ENCODE results near the gene MAG.

Gene MAG

DNA sequence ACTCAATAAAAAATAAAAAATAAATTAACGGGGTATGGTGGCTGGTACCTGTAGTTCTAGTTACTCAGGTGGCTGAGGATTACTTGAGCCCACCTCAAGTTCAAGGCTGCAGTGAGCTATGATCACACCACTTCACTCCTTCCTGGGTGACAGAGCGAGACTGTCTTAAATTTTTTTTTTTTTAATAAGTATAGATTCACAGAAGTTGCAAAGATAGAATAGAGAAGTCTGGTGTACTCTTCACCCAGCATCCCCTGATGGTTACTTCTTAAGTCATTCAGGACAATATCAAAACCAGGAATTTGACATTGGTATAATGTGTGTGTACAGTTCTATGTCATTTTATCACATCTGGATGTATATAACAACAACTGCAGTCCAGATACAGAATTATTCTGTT, 29.3 kb downstream of the MAG start:
- no peak for DNase-seq

DNA sequence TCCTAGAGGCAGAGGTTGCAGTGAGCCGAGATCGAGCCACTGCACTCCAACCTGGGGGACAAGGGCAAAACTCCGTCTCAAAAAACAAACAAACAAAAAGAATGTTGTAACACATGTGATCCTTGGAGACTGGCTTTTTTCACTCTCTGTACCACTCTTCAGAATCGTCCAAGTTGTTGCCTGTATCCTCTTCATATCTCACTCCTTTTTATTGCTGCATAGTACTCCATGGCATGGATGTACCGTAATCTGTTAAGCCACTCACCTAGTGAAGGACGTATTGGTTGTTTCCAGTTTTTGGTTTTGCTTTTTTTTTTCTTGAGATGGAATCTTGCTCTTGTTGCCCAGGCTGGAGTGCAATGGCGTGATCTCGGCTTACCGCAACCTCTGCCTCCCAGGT, 30.1 kb downstream of the MAG start:
- DNase-seq = no peak

DNA sequence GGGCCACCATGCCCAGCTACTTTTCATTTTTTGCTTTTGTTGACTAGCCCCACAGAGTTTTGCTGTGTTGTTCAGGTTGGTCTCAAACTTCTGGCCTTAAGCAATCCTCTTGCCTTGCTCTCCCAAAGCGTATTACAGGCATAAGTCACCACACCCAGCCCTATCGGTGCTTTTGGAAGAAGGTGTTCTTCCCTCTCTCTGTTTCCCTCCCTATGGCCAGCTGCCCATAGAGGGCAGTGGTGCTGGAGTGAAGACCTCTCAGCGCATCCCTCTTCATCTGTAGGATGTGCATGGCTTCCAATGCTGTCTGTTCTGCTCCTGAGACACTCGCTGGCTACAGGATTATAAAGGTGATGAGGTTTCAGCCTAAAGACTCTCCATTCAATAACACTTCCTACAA, 35.7 kb downstream of the MAG start:
- DNase-seq = no peak

DNA sequence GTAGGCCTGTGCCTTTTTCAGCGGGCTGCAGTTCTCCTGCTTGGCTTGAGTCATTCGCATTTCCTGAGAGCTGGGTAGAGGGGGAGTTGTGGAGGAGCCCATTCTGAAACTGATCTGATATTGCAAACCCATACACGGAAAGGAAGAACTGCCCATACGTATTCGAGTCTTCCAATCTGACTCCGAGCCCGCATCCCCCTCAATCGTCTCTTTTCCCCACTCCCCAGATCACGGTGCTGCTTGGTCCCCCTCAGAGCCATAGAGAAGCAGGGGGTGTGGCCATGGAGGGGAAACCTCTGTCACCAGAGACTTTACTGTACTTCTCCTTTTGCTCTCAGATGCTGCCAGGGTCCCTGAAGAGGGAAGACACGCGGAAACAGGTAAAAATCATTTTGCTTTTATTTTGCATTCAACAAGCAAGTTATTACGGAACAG, 36.9 kb downstream of the MAG start, which contains the start of gene CD22:
Gene CD22, plus strand, starts transcription at position 337 of the 435 bp plus-strand sequence. CDS start 2,854 bp downstream, outside the sequence.
- no peak for DNase-seq

DNA sequence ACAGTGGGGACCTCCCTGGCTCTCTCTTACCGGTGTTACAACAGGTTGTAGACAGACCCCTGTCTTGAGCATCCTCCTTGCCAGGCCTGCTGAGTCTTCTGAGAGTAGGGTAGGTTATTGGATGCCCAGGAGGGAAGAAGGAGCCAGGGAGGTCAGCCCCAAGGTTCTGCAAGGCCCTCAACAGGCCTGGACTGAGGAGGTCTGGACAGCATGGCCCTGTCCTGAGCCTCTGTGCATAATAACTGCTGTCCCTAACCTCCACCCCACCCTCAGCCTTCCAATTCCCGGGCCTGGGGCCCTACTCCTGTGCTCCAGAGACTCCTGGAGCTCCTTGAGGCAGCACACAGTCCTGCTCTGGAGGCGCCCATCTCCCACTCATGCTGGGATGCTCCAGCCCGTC, 37.4 kb downstream of the MAG start:
- DNase-seq = no peak

DNA sequence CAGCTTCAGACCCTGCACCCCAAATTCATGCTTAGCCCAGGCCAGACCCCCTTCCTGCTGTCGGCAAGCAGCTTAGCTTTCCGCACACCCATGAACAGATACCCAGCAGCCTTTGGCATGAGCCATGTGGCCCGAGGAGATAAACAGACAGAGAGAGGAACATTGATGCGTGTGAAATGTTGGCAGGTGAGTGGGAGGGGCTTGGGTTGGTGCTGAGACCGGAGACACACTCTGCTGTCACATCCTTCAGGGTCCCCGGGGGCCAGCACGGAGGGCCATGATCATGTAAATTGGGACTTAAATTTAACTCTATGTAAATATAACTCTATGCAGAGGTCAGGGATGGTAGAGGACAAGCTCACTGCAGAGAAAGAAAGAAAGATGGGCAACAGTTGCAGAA, 38.5 kb downstream of the MAG start:
- DNase-seq = no peak

DNA sequence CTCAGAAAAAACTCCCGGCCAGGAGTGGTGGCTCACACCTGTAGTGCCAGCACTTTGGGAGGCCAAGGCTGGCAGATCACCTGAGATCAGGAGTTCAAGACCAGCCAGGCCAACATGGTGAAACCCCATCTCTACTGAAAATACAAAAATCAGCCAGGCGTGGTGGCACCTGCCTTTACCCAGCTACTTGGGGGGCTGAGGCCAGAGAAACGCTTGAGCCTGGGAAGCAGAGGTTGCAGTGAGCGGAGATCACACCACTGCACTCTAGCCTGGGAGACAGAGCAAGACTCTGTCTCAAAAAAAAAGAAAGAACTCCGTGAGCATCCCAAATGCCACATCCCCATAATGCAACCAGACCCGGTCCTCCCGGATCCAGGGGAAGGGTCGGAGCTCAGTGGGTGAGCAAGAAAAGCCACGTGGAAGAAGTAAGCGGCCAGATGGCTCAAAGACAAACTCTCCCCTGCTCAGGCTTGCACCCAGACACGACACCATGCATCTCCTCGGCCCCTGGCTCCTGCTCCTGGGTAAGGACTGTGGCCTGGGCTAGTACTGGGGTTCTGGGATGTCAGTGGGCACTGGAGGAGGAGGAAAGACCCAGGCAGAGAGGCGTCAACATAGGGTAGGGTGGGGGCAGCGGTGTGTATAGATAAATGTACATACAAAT, 39.7 kb downstream of the MAG start:
- DNase-seq = no peak

DNA sequence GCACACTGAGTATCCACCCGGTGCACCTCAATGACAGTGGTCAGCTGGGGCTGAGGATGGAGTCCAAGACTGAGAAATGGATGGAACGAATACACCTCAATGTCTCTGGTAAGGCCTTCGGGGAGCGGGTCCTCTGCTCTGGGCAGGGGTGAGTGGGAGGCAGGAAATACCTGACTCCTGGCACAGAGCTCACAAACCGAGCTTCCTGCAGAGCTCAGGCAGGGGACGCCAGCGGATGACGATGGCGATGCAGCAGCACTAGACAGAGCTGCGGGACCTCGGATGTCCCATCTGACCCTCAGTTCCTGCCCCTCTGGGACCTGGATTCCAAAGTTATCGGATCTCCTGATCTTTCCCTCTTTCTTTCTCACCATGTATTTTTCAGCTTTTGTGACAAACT, 40.9 kb downstream of the MAG start:
- DNase-seq = no peak

DNA sequence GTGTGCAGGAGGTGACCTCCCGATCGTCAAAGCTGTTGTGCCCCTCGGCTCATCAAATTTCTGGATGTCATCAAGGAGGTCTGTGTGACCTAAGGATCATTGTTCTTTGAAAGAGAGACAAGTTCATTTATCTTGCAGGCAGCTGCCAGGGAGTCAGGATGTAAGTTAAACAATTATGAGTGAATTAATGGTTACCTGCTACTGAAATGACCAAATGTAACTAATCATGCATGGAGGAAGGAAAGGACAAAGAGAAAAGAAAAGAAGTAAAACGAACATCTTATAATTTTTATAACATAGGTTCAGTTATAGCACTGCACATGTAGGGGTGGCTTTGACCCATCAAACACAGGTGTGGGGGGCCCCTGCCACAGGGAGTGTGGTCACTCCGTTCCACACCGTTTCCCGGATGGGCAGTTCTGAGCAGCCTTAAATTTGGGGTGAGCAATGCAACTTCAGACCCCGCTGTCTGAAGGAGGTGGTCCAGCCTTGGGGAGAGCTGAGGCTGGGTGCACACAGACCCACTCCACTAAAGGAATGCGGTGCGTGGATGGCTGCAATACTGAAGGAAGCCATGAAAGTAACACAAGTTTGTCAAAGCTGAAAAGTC, 42.3 kb downstream of the MAG start:
- no peak for DNase-seq

DNA sequence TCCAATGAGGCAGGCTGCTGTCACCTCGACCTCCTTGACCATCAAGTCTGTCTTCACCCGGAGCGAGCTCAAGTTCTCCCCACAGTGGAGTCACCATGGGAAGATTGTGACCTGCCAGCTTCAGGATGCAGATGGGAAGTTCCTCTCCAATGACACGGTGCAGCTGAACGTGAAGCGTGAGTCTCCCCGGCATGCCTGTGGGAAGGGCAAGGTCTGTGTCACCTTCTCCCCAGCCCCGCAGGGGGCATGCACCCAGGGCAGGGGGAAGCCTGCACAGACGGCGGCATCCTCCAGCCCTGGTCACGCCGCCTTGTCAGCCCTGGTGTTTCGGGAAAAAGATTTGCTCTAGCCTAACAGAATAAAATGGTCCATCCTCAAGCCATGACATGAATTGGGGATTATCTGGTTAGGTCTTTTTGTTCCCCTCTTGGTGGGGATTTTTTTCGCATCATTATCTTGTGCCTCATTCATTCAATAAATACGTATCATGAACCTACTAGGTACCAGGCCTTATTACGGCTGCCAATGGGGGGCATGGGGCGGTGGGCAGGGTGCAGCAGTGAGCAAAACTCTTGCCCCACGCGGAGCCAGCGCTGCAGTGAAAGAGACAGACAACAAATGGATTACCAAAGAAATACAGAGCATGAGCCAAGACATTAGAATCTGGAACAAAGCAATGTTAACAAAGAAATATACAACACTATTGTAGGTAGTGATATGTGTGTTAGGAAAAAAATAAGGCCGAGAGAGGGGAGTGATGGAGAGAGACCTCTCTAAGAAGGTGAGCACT, 44.4 kb downstream of the MAG start:
- DNase-seq = no peak

DNA sequence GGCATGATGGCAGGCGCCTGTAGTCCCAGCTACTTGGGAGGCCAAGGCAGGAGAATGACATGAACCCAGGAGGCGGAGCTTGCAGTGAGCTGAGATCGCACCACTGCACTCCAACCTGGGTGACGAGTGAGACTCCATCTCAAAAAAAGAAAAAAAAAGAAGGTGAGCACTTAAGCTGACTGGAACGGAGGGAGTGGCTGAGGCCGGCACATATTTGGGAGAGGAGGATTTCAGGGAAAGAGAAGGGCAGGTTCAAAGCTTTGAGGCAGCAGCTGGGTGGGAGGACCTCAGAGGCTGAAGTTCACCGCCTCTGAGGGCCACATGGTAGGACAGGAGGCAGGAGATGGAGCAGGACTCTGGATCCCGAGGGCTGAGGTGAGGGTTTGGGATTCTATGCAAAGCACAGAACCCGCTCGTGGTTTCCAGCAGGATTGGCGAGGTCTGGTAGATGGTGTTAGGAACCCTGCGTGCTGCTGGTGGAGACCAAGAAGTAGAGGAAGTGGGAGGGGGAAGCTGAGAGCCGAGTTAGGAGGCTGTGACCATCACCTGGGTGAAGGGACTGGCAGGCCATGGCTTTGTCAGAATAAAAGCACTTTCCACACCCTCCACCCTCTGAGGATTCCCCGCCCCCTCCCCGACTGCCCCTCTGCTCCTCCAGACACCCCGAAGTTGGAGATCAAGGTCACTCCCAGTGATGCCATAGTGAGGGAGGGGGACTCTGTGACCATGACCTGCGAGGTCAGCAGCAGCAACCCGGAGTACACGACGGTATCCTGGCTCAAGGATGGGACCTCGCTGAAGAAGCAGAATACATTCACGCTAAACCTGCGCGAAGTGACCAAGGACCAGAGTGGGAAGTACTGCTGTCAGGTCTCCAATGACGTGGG, 45.4 kb downstream of the MAG start:
- no peak for DNase-seq

DNA sequence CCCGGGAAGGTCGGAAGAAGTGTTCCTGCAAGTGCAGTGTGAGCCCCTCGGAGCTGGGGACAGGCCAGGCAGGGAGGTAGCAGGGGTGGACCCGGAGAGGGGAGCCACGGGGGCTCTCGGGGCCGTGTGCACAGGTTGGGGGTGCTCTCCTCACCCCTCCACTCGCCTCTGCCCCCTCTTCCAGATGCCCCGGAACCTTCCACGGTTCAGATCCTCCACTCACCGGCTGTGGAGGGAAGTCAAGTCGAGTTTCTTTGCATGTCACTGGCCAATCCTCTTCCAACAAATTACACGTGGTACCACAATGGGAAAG, 46.0 kb downstream of the MAG start:
- DNase-seq = no peak

DNA sequence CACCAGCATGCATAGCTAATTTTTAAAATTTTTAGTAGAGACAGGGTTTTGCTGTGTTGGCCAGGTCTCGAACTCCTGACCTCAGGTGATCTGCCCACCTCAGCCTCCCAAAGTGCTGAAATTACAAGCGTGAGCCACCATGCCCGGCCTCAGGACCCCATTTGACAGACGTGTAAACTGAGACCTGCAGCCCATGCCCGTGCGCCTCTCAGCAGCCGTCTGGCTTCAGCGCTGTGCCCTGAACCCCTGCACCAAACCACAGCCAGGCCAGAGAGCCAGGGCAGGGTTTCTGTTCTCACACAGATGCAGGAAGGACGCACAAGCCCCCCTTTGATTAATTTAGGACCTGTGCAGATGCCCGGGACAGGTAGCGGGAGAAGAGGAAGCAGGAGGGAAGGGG, 48.5 kb downstream of the MAG start:
- DNase-seq = no peak

DNA sequence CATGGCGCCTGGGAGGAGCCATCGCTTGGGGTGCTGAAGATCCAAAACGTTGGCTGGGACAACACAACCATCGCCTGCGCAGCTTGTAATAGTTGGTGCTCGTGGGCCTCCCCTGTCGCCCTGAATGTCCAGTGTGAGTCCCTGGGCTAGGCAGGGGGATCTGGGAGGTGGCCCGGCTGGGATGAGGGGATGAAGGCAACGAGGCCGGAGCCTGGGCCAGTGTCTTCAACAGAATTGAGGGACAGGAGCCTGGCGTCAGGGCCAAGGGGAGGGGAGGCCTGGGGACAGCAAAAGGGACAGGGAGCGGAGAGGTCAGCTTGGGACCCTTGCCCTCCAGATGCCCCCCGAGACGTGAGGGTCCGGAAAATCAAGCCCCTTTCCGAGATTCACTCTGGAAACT, 49.0 kb downstream of the MAG start:
- DNase-seq = no peak

DNA sequence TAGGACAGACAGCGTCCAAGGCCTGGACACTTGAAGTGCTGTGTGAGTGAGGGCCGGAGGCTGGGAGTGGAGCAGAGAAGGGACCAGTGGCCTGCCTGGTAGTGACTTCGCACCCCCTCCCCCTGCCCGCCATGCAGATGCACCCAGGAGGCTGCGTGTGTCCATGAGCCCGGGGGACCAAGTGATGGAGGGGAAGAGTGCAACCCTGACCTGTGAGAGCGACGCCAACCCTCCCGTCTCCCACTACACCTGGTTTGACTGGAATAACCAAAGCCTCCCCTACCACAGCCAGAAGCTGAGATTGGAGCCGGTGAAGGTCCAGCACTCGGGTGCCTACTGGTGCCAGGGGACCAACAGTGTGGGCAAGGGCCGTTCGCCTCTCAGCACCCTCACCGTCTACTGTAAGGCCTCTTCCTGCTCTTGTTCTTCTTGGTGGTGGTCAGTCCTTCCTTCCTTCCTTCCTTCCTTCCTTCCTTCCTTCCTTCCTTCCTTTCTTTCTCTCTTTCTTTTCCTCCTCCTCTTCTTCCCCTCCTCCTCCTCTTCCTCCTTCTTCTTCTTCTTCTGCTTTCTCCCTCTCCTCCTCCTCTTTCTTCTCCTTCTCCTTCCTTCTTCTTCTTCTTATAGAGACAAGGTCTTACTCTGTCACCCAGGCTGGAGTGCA, 49.7 kb downstream of the MAG start:
- DNase-seq = no peak

DNA sequence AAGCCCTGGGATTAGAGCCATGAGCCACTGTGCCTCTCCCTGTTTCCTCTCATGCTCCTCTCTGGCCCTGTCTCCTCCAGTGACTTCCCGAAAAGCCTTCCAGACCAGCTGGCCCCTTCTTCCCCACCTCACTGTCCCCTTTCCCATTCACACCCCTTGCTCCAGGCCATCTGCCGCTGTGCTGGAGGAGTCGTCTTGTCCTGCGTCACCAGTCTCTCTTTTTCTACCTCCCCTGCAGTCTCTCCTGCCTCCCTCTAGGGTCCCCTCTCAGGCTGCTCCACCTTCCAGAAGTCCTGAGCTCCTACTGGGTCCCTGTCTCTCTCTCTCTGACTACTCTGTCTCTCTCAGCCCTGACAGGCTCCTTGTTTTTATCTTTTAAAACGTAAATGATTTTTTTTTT, 50.5 kb downstream of the MAG start:
- DNase-seq = no peak

DNA sequence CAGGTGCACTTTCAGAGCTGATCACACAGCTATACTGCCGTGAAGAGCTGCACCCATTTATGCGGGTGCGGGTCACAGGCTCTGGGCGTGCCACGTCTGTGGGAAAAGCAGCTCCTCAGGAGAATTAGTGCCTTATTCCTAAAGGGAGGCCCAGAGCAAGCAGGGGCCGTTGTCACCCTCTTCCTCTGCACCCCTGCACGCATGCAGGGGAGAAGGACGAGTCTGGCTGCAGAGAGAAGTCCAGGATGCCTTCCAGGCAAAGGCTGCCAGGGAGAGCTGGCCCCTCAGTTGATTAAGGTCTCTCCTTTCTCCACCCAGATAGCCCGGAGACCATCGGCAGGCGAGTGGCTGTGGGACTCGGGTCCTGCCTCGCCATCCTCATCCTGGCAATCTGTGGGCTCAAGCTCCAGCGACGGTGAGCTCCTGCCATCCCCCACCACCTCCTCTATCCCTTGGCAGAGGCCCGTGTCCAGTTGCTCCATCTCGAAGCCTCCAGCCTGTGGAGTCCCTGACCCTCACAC, 52.6 kb downstream of the MAG start:
- DNase-seq = no peak

DNA sequence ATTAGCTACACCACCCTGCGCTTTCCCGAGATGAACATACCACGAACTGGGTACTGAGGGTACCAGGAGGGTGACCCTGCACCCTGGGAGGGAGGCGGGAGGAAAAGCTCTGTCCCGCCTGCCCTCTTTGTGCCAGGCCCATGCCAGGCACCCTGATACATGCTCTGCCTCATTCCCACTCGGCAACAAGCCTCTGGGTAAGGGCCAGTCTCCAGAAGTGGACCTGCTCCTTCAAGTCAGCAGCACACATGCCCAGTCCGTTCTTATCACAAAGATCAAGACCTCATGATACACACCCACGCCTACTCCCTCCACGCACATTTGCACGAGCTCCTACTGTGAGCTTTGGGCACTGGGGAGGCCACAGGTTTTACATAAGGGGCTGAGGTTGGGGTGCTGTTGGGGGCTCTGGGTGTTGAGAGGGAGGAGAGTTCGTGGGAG, 53.7 kb downstream of the MAG start:
- DNase-seq = no peak

DNA sequence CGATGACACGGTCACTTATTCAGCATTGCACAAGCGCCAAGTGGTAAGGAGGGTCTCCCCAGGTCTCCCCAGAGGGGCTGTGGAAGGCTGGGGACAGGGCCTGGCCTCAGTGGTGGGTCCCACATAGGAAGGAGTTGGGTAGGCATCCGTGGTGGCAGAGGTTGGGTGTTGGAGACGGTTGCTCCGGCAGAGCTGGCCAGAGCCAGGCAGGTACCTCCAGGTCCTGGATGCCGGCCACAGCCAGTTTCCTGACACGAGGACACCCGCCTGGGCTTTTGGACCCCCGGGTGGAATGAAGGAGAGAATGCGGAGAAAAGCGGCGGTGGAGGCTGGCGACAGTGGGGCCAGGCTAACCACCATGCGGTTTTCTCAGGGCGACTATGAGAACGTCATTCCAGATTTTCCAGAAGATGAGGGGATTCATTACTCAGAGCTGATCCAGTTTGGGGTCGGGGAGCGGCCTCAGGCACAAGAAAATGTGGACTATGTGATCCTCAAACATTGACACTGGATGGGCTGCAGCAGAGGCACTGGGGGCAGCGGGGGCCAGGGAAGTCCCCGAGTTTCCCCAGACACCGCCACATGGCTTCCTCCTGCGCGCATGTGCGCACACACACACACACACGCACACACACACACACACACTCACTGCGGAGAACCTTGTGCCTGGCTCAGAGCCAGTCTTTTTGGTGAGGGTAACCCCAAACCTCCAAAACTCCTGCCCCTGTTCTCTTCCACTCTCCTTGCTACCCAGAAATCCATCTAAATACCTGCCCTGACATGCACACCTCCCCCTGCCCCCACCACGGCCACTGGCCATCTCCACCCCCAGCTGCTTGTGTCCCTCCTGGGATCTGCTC, 54.5 kb downstream of the MAG start:
- DNase-seq = no peak

DNA sequence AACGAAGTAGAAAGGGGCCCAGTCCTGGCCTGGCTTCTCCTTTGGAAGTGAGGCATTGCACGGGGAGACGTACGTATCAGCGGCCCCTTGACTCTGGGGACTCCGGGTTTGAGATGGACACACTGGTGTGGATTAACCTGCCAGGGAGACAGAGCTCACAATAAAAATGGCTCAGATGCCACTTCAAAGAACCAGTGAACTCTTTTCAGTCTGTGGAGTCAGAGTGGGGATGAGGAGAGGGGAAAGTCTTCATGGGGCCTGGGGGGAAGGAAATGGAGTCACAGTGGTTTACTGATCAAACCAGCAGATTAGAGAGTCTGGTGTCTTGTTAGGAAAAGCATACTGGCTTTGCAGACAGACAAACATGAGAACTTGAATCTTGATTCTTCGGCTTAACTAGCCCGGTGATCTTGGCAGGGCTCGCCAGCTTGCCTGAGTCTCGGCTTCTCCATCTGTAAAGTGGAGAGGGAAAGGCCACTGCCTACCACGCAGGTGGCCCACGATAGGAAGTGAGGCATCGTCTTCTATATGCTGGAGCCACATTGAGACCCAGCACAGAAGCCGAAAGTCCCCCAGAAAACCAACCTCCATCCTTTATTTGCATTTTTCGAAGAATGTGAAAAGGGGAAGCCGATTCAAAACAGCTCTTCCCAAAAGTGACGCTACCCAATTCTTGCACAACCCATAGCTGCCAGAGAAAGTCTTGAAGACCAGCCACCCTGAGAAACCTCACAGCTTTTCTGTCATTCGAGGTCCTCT, 55.4 kb downstream of the MAG start, which contains the start of gene FFAR1:
Gene FFAR1, plus strand, starts transcription at position 732 of the 759 bp plus-strand sequence. CDS start 3,650 bp downstream, outside the sequence.
- DNase-seq = no peak

DNA sequence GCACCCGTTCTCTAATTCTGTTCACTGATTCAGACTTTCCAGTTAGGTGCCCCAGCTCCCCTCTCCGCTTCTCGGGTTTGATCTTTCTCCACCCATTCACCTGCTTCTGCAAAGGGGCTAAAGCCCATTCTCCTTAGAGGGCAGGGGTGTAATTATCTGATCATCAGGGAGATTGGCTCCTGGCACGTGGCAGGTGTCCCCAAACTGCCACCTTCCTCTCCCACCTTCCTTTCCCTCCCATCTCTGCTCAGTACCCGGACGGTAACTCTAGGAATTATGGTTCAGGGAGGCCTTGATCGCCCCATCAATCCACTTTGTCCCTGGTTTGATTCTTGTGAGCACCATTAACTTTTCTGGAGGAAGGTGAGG, 56.0 kb downstream of the MAG start:
- DNase-seq = no peak
